ENCODE data around the gene COLEC11.

GRCh38 chr2:3595985-3596384, 1.1 kb downstream of the COLEC11 start:
- TF ChIP-seq CTCF (IDR thresholded peaks at IDR 0.05) (no peak), POLR2A (IDR thresholded peaks at IDR 0.05) (no peak)
